ENCODE results near the gene CACNA2D4. TPM values are rescaled to one million over a fixed set of nuclear protein-coding genes. Genes with fewer than 3 reads are reported as not detected.

CACNA2D4 gene
- total RNA-seq, 1 experiment from 2014 or later, result 1.7 TPM

DNA sequence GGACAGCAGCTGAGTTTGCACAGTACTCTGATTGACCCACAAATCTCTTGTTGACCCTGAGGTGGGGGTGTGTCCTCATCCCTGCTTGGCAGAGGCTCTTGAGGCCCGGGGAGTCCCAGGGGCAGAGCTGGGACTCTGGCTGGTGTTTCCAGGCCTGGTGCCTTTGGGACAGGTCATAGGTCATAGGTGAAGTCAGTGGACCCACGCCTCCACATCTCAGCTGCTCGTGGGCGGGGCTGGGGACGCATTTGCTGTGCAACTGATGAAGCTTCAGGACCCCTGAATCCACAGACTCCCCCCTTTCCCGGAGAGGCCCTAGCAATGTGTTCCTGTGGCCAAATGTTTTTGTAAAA, 408 bp upstream of the CACNA2D4 start:
- H3K36me3 ChIP-seq (ENCODE audit: control insufficient read depth in 1 of 2, insufficient read depth in 2 of 2, low read length in 2 of 2), result no peaks in the 10 kb centered on the region
- H3K27ac ChIP-seq (ENCODE audit: low read depth, low read length), result no peak overlapping the region
- H3K9me3 ChIP-seq (ENCODE audit: control insufficient read depth in 1 of 2, insufficient read depth in 1 of 2, low read depth in 1 of 2, low read length in 2 of 2), result no peaks in the 10 kb centered on the region
- intact Hi-C loops (cut with micrococcal nuclease), result no loop called here
- no peaks in the 10 kb centered on the region for H3K79me2 ChIP-seq (ENCODE audit: insufficient read depth, low read length)
- H4K20me1 ChIP-seq (ENCODE audit: insufficient read depth), result no peaks in the 10 kb centered on the region
- DNase-seq (ENCODE audit: low read depth, low spot score) (no peak), ATAC-seq (no peak)
- H2AFZ ChIP-seq (ENCODE audit: low read depth, low read length, poor library complexity, severe bottlenecking), result no peak overlapping the region
- no peaks in the 10 kb centered on the region for H3K27me3 ChIP-seq (ENCODE audit: insufficient read depth, low read length)
- no peak overlapping the region for H3K4me2 ChIP-seq (ENCODE audit: low read length)
- TF ChIP-seq, protein P1, sequence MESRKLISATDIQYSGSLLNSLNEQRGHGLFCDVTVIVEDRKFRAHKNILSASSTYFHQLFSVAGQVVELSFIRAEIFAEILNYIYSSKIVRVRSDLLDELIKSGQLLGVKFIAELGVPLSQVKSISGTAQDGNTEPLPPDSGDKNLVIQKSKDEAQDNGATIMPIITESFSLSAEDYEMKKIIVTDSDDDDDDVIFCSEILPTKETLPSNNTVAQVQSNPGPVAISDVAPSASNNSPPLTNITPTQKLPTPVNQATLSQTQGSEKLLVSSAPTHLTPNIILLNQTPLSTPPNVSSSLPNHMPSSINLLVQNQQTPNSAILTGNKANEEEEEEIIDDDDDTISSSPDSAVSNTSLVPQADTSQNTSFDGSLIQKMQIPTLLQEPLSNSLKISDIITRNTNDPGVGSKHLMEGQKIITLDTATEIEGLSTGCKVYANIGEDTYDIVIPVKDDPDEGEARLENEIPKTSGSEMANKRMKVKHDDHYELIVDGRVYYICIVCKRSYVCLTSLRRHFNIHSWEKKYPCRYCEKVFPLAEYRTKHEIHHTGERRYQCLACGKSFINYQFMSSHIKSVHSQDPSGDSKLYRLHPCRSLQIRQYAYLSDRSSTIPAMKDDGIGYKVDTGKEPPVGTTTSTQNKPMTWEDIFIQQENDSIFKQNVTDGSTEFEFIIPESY (IDR thresholded peaks at IDR 0.05; ENCODE audit: extremely low read depth, insufficient replicate concordance, low read length), result no peak
- no peak for TF ChIP-seq CEBPB (IDR thresholded peaks at IDR 0.05; ENCODE audit: low read depth)
- no peak for TF ChIP-seq EGR1 (IDR thresholded peaks at IDR 0.05; ENCODE audit: low read depth)
- H3K9ac ChIP-seq (ENCODE audit: low read length), result no peak overlapping the region
- H3K4me1 ChIP-seq (ENCODE audit: control insufficient read depth in 1 of 2, insufficient read depth in 2 of 2, low read length in 2 of 2), result no peaks in the 10 kb centered on the region
- ChIA-PET RAD21 (ENCODE audit: low non-redundant PET in 1 of 2, low total read pairs in 2 of 2, uncharacterized antibody in 2 of 2, unreplicated experiment in 2 of 2) (no interaction called here), CTCF (no interaction called here), POLR2A (no interaction called here)
- H3K4me3 ChIP-seq (replicated peaks in 1 of 2; ENCODE audit: low read depth in 1 of 2, low read length in 2 of 2), result no peak overlapping the region
- no TSS peak for BruUV-seq (replicated peaks)
- no peaks in the 10 kb centered on the region for H3K9me2 ChIP-seq (ENCODE audit: insufficient read depth)

DNA sequence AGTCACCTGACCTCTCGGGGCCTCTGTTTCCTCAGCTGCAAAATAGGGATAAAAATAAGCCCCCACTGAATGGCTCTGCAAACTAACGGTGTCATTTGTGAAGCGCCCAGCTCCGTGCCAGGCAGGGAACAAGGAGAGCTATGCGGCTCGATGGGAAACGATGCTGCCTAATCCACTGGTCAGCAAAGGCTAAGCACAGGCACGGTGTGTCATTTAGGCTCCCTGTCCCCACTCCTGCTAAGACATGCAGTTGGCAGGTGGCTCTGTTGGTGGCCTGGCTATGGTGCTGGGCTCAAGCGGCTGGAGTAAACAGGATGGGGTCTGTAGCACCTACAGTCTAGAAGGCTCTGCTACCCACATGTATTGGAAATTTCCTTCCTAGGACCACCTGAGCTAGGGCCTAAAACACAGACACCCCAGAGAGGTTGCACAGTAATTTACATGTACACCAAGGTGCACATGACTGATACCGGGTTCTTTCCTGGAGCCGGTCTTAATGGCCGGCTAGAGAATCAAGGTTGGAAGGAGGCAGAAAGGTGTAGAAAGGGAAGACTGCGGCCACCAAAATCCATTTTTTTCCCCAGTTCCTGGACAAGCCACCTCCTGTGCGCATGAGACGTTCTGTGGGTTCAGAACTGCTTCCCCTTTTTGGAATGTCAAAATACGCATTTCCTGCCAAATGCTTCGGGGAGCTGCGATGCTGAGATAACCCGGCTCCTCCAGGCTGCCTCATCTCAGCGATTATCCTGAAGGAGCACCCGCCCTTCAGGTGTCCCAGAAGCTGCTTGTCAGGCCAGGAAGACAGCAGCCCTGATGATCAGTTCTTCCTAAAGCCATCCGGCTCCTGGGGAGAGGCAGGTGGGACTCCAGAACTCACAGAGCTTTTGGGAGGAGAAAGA, 1.0 kb downstream of the CACNA2D4 start:
- no peak overlapping the region for H3K27ac ChIP-seq (ENCODE audit: low read depth, low read length)
- H3K4me1 ChIP-seq (ENCODE audit: control insufficient read depth in 1 of 2, insufficient read depth in 2 of 2, low read length in 2 of 2), result peaks cover 0 to 3% of the 10 kb centered on the region in 2 experiments; a peak in 1 of 4 replicates
- H3K27me3 ChIP-seq (ENCODE audit: insufficient read depth, low read length), result no peaks in the 10 kb centered on the region
- ChIA-PET POLR2A (no interaction called here), CTCF (no interaction called here), RAD21 (ENCODE audit: low non-redundant PET in 1 of 2, low total read pairs in 2 of 2, uncharacterized antibody in 2 of 2, unreplicated experiment in 2 of 2) (no interaction called here)
- H3K9me3 ChIP-seq (ENCODE audit: control insufficient read depth in 1 of 2, insufficient read depth in 1 of 2, low read depth in 1 of 2, low read length in 2 of 2), result no peaks in the 10 kb centered on the region
- H2AFZ ChIP-seq (ENCODE audit: low read depth, low read length, poor library complexity, severe bottlenecking), result no peak overlapping the region
- H3K4me2 ChIP-seq (ENCODE audit: low read length), result no peak overlapping the region
- H3K36me3 ChIP-seq (ENCODE audit: control insufficient read depth in 1 of 2, insufficient read depth in 2 of 2, low read length in 2 of 2), result no peaks in the 10 kb centered on the region
- TF ChIP-seq CEBPB (IDR thresholded peaks at IDR 0.05; ENCODE audit: low read depth), result no peak
- TF ChIP-seq, protein P2, sequence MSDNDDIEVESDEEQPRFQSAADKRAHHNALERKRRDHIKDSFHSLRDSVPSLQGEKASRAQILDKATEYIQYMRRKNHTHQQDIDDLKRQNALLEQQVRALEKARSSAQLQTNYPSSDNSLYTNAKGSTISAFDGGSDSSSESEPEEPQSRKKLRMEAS (IDR thresholded peaks at IDR 0.05), result no peak
- TF ChIP-seq, protein P3, sequence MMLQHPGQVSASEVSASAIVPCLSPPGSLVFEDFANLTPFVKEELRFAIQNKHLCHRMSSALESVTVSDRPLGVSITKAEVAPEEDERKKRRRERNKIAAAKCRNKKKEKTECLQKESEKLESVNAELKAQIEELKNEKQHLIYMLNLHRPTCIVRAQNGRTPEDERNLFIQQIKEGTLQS (IDR thresholded peaks at IDR 0.05), result no peak
- no peak for TF ChIP-seq SIN3A (IDR thresholded peaks at IDR 0.05; ENCODE audit: low read depth)
- TF ChIP-seq YY1 (IDR thresholded peaks at IDR 0.05; ENCODE audit: extremely low read depth, insufficient replicate concordance, low read depth, low read length), result no peak
- TF ChIP-seq ZNF274 (IDR thresholded peaks at IDR 0.05; ENCODE audit: low read depth, low read length), result no peak
- no peak for TF ChIP-seq ZFX (IDR thresholded peaks at IDR 0.05)
- no peak for TF ChIP-seq EZH2phosphoT487 (IDR thresholded peaks at IDR 0.05; ENCODE audit: borderline replicate concordance)
- no peak for TF ChIP-seq JUND (IDR thresholded peaks at IDR 0.05)
- no peak for TF ChIP-seq CBX3 (IDR thresholded peaks at IDR 0.05; ENCODE audit: low read depth)
- no peak for TF ChIP-seq POLR2A (IDR thresholded peaks at IDR 0.05; ENCODE audit: borderline replicate concordance, extremely low read depth, insufficient read depth, insufficient read length)
- no peak for TF ChIP-seq TCF7L2 (IDR thresholded peaks at IDR 0.05; ENCODE audit: borderline replicate concordance, extremely low read depth, insufficient read depth, insufficient read length)
- TF ChIP-seq EGR1 (IDR thresholded peaks at IDR 0.05; ENCODE audit: low read depth), result no peak
- H3K79me2 ChIP-seq (ENCODE audit: insufficient read depth, low read length), result no peaks in the 10 kb centered on the region
- H4K20me1 ChIP-seq (ENCODE audit: insufficient read depth), result no peaks in the 10 kb centered on the region
- no peak for DNase-seq (ENCODE audit: low read depth, low spot score)
- no peak overlapping the region for H3K9ac ChIP-seq (ENCODE audit: low read length)
- H3K4me3 ChIP-seq (replicated peaks in 1 of 2; ENCODE audit: low read depth in 1 of 2, low read length in 2 of 2), result no peak overlapping the region
- no peak for ATAC-seq
- intact Hi-C loops (cut with micrococcal nuclease), result no loop called here
- no TSS peak for BruUV-seq (replicated peaks)
- H3K9me2 ChIP-seq (ENCODE audit: insufficient read depth), result no peaks in the 10 kb centered on the region
